ENCODE measurements around the gene ABO. TPM values are rescaled to one million over a fixed set of nuclear protein-coding genes. Genes with fewer than 3 reads are reported as not detected.
"Not testable (repeated sequence)": the region's sequence is repeated elsewhere in the genome, so short reads cannot be mapped to it uniquely, and the experiment has no call there.

ABO gene
- total and polyA plus RNA-seq, 2 experiments from 2014 or later, result not detected

GRCh38 chr9:133238851-133239532 lies 36.0 kb downstream of the ABO start:
- Histone ChIP-seq H3K9me2 (ENCODE audit: insufficient read depth) (no peaks in the 10 kb centered on the region), H3K4me3 (peak overlapping the region; percentile 62), H3K9ac (peak overlapping the region; percentile 42), H2AFZ (peak overlapping the region; percentile 82), H3K4me2 (ENCODE audit: unreplicated experiment) (peak overlapping the region; percentile 66), H3K79me2 (ENCODE audit: insufficient read depth) (no peaks in the 10 kb centered on the region), H3K27me3 (replicated peaks; ENCODE audit: insufficient read depth) (peaks cover 12% of the 10 kb centered on the region), H3K4me1 (ENCODE audit: insufficient read depth) (no peaks in the 10 kb centered on the region), H3K9me3 (ENCODE audit: low read depth) (no peaks in the 10 kb centered on the region), H3K27ac (no peak overlapping the region), H3F3A (ENCODE audit: insufficient read depth) (0 out of 2 replicates have a peak, but pooled peaks cover 5% of the 10 kb centered on the region), H4K20me1 (ENCODE audit: insufficient read depth) (no peaks in the 10 kb centered on the region), H3K36me3 (ENCODE audit: low read depth) (no peaks in the 10 kb centered on the region)
- DNase-seq, result peak; percentile 78
- in situ Hi-C loops (cut with MboI), result no loop called here
- WGBS, 2 experiments (ENCODE audit: low coverage in 1 of 2, low lambda C conversion rate in 2 of 2, missing lambda C conversion rate in 2 of 2), result 9 to 12% methylated on average over 25 to 26 of the region's 26 CpGs
- TF ChIP-seq EZH2 (IDR thresholded peaks at IDR 0.05; ENCODE audit: insufficient read depth, poor library complexity, severe bottlenecking), result no peak
- no peak for TF ChIP-seq EZH2phosphoT487 (IDR thresholded peaks at IDR 0.05; ENCODE audit: insufficient read depth, low read depth)

- no peak for TF ChIP-seq EZH2phosphoT487 (IDR thresholded peaks at IDR 0.05; ENCODE audit: insufficient read depth, low read depth)
- TF ChIP-seq EZH2 (IDR thresholded peaks at IDR 0.05; ENCODE audit: insufficient read depth, poor library complexity, severe bottlenecking), result no peak
- in situ Hi-C loops (cut with MboI), result no loop called here
- 8 to 9% methylated on average over 13 to 25 of the region's 25 CpGs for WGBS, 2 experiments (ENCODE audit: low coverage in 1 of 2, low lambda C conversion rate in 2 of 2, missing lambda C conversion rate in 2 of 2)
- H3K79me2 ChIP-seq (ENCODE audit: insufficient read depth), result no peaks in the 10 kb centered on the region
- no peaks in the 10 kb centered on the region for H4K20me1 ChIP-seq (ENCODE audit: insufficient read depth)
- peak overlapping the region; percentile 42 for H3K9ac ChIP-seq
- H3K27ac ChIP-seq, result no peak overlapping the region
- no peaks in the 10 kb centered on the region for H3K36me3 ChIP-seq (ENCODE audit: low read depth)
- H3F3A ChIP-seq (ENCODE audit: insufficient read depth), result 0 out of 2 replicates have a peak, but pooled peaks cover 5% of the 10 kb centered on the region
- H3K9me3 ChIP-seq (ENCODE audit: low read depth), result no peaks in the 10 kb centered on the region
- peak overlapping the region; percentile 82 for H2AFZ ChIP-seq
- H3K4me1 ChIP-seq (ENCODE audit: insufficient read depth), result no peaks in the 10 kb centered on the region
- peak overlapping the region; percentile 62 for H3K4me3 ChIP-seq
- no peaks in the 10 kb centered on the region for H3K9me2 ChIP-seq (ENCODE audit: insufficient read depth)
- peaks cover 5% of the 10 kb centered on the region for H3K27me3 ChIP-seq (replicated peaks; ENCODE audit: insufficient read depth)
- peak overlapping the region; percentile 66 for H3K4me2 ChIP-seq (ENCODE audit: unreplicated experiment)
- DNase-seq, result peak; percentile 54
These were observed 36.6 kb downstream of the ABO start for GRCh38 chr9:133238272-133238850.

GRCh38 chr9:133237035-133237731 lies 37.8 kb downstream of the ABO start:
- Histone ChIP-seq H3K27me3 (replicated peaks; ENCODE audit: insufficient read depth) (no peaks in the 10 kb centered on the region; the same call in 1 of the 2 replicates), H3K4me1 (ENCODE audit: insufficient read depth) (no peaks in the 10 kb centered on the region), H3K36me3 (ENCODE audit: low read depth) (no peaks in the 10 kb centered on the region), H3K4me2 (ENCODE audit: unreplicated experiment) (peak overlapping the region; percentile 13), H3K9me3 (ENCODE audit: low read depth) (no peaks in the 10 kb centered on the region), H3K27ac (no peak overlapping the region), H3F3A (ENCODE audit: insufficient read depth) (0 out of 2 replicates have a peak, but pooled peaks cover 5% of the 10 kb centered on the region), H3K9ac (peak overlapping the region; percentile 42), H2AFZ (peak overlapping the region; percentile 82; the same call in 1 of the 2 replicates), H3K4me3 (no peak overlapping the region), H3K79me2 (ENCODE audit: insufficient read depth) (no peaks in the 10 kb centered on the region), H4K20me1 (ENCODE audit: insufficient read depth) (no peaks in the 10 kb centered on the region), H3K9me2 (ENCODE audit: insufficient read depth) (no peaks in the 10 kb centered on the region)
- peak; percentile 71 for DNase-seq
- TF ChIP-seq EZH2phosphoT487 (IDR thresholded peaks at IDR 0.05; ENCODE audit: insufficient read depth, low read depth), result no peak
- TF ChIP-seq EZH2 (IDR thresholded peaks at IDR 0.05; ENCODE audit: insufficient read depth, poor library complexity, severe bottlenecking), result no peak
- in situ Hi-C loops (cut with MboI), result no loop called here
- 38 to 39% methylated on average over 17 of the region's 17 CpGs for WGBS, 2 experiments (ENCODE audit: low coverage in 1 of 2, low lambda C conversion rate in 2 of 2, missing lambda C conversion rate in 2 of 2)

- DNase-seq; H3K4me3 ChIP-seq; H3K27me3 ChIP-seq (replicated peaks; ENCODE audit: insufficient read depth); in situ Hi-C loops (cut with MboI); H3K79me2 ChIP-seq (ENCODE audit: insufficient read depth); H3F3A ChIP-seq (ENCODE audit: insufficient read depth); H4K20me1 ChIP-seq (ENCODE audit: insufficient read depth); H3K9me2 ChIP-seq (ENCODE audit: insufficient read depth); H3K4me2 ChIP-seq (ENCODE audit: unreplicated experiment); H3K36me3 ChIP-seq (ENCODE audit: low read depth); H2AFZ ChIP-seq; H3K9me3 ChIP-seq (ENCODE audit: low read depth); H3K27ac ChIP-seq; H3K9ac ChIP-seq; H3K4me1 ChIP-seq (ENCODE audit: insufficient read depth): not testable (repeated sequence)
- WGBS, 2 experiments (ENCODE audit: low coverage in 1 of 2, low lambda C conversion rate in 2 of 2, missing lambda C conversion rate in 2 of 2), result 74% methylated on average over 17 of the region's 19 CpGs
These were observed 38.5 kb downstream of the ABO start for GRCh38 chr9:133236291-133237034.
